Right ventricle myocardium superior (tissue), 1 donor: ENCODE measurements around the gene KLLN. TPM values are rescaled to one million over a fixed set of nuclear protein-coding genes. Genes with fewer than 3 reads are reported as not detected.

Experiments
- ATAC-seq: fragments of 200-7000 bp; cut with Tn5 transposase; one replicate; pipeline ENCODE4 v1.9.1; 2020; ENCODE audit warnings: mild to moderate bottlenecking; ENCODE audit not compliant: poor library complexity
- DNase-seq: peaks from one replicate; pipeline ENCODE4 v3.0.0-alpha.2; 2020
- intact Hi-C: fragments of 100-400 bp; cut with DNase I; formaldehyde crosslinking; loops from one replicate; pipeline ENCODE4 v1.11.2; 2022
- total RNA-seq: library from RNA; stranded (reverse); fragmentation: NEBNext Ultra II Directional; extraction: Animal tissue kit (Norgen Biotek cat#: 25700); gene quantifications from one replicate; pipeline ENCODE4 v1.2.1, GENCODE V29; 2021
- donor health status: DM: no; HTN: yes; CAD: no; lungs with severe emphysema.

Gene KLLN
- total RNA-seq, 1 donor from 2014 or later, result 0.30 TPM

DNA sequence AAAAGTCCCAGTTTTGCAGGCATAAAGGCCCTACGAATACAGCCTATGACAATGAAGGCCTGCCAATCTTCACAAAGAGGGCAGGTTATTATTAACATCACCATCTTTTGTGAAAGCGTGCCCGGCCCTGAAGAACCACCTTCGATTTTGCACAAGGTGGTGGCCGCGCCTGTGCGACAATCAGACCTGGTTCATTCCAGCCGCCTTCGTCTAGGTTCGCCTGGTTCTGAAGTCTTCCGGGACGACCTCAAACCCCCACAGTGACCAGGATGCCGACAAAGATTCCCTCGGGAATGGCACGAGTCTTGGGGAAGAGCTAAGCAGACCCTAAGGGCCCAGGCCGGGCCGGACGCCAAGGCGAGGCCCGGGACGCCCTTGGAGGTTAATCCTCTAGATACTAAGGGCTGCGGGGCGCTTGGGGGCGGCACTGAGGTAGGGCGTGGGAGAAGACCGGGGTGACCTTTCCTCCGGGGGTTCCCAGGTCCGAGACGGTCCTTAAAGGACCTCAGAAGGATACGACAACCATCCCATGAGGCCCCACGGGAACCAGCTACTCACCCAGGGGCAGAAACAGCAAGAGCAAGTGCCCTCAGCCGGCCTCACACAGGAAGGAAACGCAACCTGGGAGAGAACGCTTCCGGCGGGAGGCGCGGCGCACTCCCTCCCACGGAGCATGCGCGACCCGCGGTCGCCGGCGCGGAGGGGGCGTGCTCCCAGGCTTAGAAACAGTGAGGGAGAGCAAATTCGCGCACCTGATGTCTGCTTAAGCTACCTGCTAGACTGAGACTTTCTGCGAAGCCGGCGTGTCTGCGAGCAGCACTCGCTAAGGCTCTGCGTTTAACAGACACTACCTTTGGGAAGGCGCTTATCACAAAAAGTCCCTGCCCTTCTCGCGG lies 45.5 kb downstream of the KLLN start, which contains the start of gene ATAD1:
Gene ATAD1 (minus strand): TSS at position 618 of the 896 bp plus-strand sequence. CDS start 3,627 bp downstream, outside the sequence.
- peak; percentile 99 for ATAC-seq
- intact Hi-C loops, result no loop called here
- DNase-seq, result peak; percentile 90

DNA sequence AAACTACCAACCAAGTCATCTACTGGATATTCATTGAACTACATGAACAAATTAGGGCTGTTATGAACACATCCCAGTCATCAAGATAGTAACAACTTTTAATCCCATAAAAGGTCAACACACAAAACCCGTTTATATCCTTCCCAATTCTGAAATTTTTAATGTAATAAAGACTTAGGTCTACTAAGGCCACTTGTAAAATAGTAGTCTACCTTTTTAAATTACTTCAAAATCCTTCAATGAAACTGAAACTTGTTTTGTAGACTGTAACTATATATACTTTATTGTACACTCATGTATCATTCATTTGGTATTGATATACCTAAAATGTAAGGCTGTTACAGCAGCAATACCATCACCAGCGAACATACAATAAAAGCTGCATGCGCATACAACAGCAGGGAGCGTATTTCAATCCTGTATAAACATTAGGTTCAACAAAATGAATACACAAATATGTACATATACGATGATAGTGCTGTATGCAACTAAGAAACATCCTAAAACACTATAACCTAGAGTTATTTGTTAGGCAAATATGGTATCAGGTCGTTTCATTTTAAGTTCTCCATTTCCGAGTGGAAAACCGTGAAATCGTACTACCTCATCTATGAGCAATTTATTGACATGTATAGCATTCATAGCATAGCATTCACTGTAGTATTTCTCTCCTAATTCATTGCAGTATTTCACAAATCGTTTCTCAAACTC lies 46.3 kb downstream of the KLLN start:
- intact Hi-C loops, result no loop called here
- no peak for DNase-seq
- no peak for ATAC-seq

DNA sequence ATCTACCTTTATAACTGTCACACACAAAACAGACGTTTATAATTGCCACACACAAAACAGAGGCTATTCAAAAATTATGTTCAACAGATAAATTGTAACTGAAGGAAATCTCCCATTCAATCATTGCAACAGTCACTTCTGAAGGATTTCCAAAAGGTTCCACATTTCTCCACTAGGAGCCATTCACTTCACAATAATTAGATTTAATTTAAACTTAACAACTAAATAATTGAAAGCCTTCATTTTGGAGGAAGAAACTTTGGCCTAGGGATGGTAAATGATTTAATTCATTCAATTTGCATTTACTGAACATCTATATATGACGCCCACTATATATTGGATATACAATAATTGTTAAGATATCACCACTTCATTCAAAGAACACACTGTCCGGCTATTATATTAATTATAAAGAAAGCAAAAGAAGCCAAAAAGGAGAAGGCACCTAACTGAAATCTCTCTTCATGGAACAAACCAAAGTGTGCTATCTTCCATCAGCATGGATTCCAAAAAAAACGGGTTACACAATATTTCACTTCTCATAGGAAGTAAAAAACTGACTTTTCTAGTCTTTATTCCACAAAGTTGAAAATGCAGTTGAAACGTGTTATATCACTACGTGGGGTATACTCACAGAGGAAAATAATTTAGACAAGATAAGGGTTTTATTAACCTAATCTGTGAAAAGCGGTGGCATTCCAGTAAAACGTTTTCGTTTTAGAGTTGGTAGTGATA lies 47.0 kb downstream of the KLLN start:
- intact Hi-C loops, result no loop called here
- DNase-seq (no peak), ATAC-seq (no peak)

Other genes with a start within 250 kb of the KLLN start
- 8.6 TPM for gene PAPSS2, start 203.7 kb downstream of the KLLN start, total RNA-seq
- 96.7 TPM for gene ATAD1, start 45.3 kb downstream of the KLLN start, total RNA-seq
- gene PTEN, start 92 bp upstream of the KLLN start, total RNA-seq, result 54.3 TPM